Caco-2 (cell line): ENCODE data around the gene IER3. TPM values are rescaled to one million over a fixed set of nuclear protein-coding genes. Genes with fewer than 3 reads are reported as not detected.
"Not testable (repeated sequence)": the region's sequence is repeated elsewhere in the genome, so short reads cannot be mapped to it uniquely, and the experiment has no call there.

ENCODE experiments used
- BruUV-seq: library from RNA; stranded (reverse); fragments of 400-500 nt; replicated peaks from 2 replicates; lab custom pipeline; 2021; lab: Mats Ljungman, UMichigan
- CTCF ChIA-PET: fragments of 300-600 bp; sonication (Branson Sonifier 250); formaldehyde crosslinking; loops from one replicate; lab custom pipeline; 2022; ENCODE audit warnings: antibody characterized with exemption; lab: Charles Lee
- POLR2A ChIA-PET: fragments of 300-600 bp; sonication (Branson Sonifier 250); formaldehyde crosslinking; loops from one replicate; lab custom pipeline; 2022; ENCODE audit warnings: antibody characterized with exemption; lab: Charles Lee
- DNase-seq, 2 experiments: peaks; one replicate each; pipeline versions ENCODE4 v3.0.0 to v3.0.0-alpha.2; 2020 to 2022
- H3K27me3 ChIP-seq: replicated peaks from 2 replicates; pipeline ENCODE4 v1.6.0; 2011; ENCODE audit warnings: low read length; ENCODE audit not compliant: control insufficient read depth, insufficient read depth
- H3K36me3 ChIP-seq: 2 replicates; pipeline ENCODE4 v1.5.1; 2011; ENCODE audit warnings: low read length; ENCODE audit not compliant: control insufficient read depth, insufficient read depth
- H3K4me1 ChIP-seq: fragments of 250-450 bp; sonication (Bioruptor Pico); 2 replicates; pipeline ENCODE4 v1.5.1; 2020; ENCODE audit warnings: mild to moderate bottlenecking
- H3K4me3 ChIP-seq: 2 replicates; pipeline ENCODE4 v1.5.1; 2011; ENCODE audit warnings: low read depth, mild to moderate bottlenecking, control low read depth, low read length
- H3K9me3 ChIP-seq: fragments of 250-450 bp; sonication (Bioruptor Pico); 2 replicates; pipeline ENCODE4 v1.5.1; 2020; ENCODE audit warnings: mild to moderate bottlenecking, moderate library complexity
- H3K27ac Mint-ChIP-seq: one replicate; pipeline ENCODE4 v1.8.0; 2022; ENCODE audit warnings: mixed read lengths; ENCODE audit not compliant: unreplicated experiment
- H3K27me3 Mint-ChIP-seq: one replicate; pipeline ENCODE4 v1.8.0; 2022; ENCODE audit warnings: mixed read lengths; ENCODE audit not compliant: insufficient read depth, unreplicated experiment
- H3K36me3 Mint-ChIP-seq: one replicate; pipeline ENCODE4 v1.8.0; 2022; ENCODE audit warnings: mild to moderate bottlenecking, mixed read lengths; ENCODE audit not compliant: insufficient read depth, unreplicated experiment
- H3K4me1 Mint-ChIP-seq: one replicate; pipeline ENCODE4 v1.8.0; 2022; ENCODE audit warnings: low read depth, mixed read lengths; ENCODE audit not compliant: unreplicated experiment
- H3K4me3 Mint-ChIP-seq: one replicate; pipeline ENCODE4 v1.8.0; 2022; ENCODE audit warnings: mild to moderate bottlenecking, moderate library complexity, mixed read lengths; ENCODE audit not compliant: unreplicated experiment
- H3K9me3 Mint-ChIP-seq: one replicate; pipeline ENCODE4 v1.8.0; 2022; ENCODE audit warnings: mixed read lengths; ENCODE audit not compliant: unreplicated experiment
- CTCF ChIP-seq, 2 experiments: fragments of 200-600 bp in 1 of 2; IDR thresholded peaks; 1 replicate in 1 of 2; 2 replicates in 1 of 2; pipeline versions ENCODE4 v1.5.1 to v1.8.0; 2011 to 2022; ENCODE audit warnings: antibody characterized with exemption in 1 of 2, control low read depth in 1 of 2, inconsistent platforms in 1 of 2, low read depth in 1 of 2, low read length in 1 of 2, mild to moderate bottlenecking in 1 of 2, moderate library complexity in 1 of 2; ENCODE audit not compliant: insufficient read depth in 1 of 2, severe bottlenecking in 1 of 2, unreplicated experiment in 1 of 2
- intact Hi-C: fragments of 100-400 bp; cut with micrococcal nuclease; formaldehyde crosslinking; loops from one replicate; pipeline ENCODE4 v1.10.0; 2022; ENCODE audit not compliant: unreplicated experiment
- total RNA-seq: library from RNA; stranded (reverse); gene quantifications from 2 replicates; pipeline ENCODE4 v1.2.3, GENCODE V29; 2022

IER3 gene
- total RNA-seq, 1 experiment from 2014 or later: 13.0 TPM

GRCh38 chr6:30719356-30719755, 25.0 kb downstream of the IER3 start:
- Histone ChIP-seq H3K9me3 (no peaks in the 10 kb centered on the region), H3K4me1 (peaks cover 13% of the 10 kb centered on the region; the same call in 1 of the 2 replicates), H3K27me3 (no peaks in the 10 kb centered on the region), H3K4me3 (peak overlapping the region; percentile 89), H3K36me3 (peaks cover 4% of the 10 kb centered on the region; the same call in 1 of the 2 replicates)
- POLR2A ChIA-PET: interaction anchor here (0.6 to 1.0 kb wide), 3 partner anchors 45 to 1145 kb away, joined by 3 to 5 read pairs (median 3); partner anchors contain the start of gene GTF2H4
- Mint-ChIP-seq H3K4me3 (peak overlapping the region; percentile 81), H3K36me3 (peaks cover 68% of the 10 kb centered on the region), H3K27me3 (no peaks in the 10 kb centered on the region), H3K9me3 (no peaks in the 10 kb centered on the region), H3K27ac (peak overlapping the region; percentile 85), H3K4me1 (peaks cover 25% of the 10 kb centered on the region)
- TF ChIP-seq CTCF (IDR thresholded peaks at IDR 0.05; ENCODE audit: insufficient read depth in 1 of 2, low read depth in 1 of 2, low read length in 1 of 2, severe bottlenecking in 1 of 2, unreplicated experiment in 1 of 2): no peak
- DNase-seq: no peak
- intact Hi-C loops: loop anchor here (5.0 kb wide), 1 partner anchor 507 kb away; the partner anchor contains the start of gene TRIM26
- CTCF ChIA-PET: interaction anchor here (0.7 kb wide), 1 partner anchor 907 kb away, joined by 3 read pairs; no protein-coding TSS in a partner anchor
- BruUV-seq: no TSS peak

- intact Hi-C loops: loop anchor here (1.0 to 5.0 kb wide), 6 partner anchors 23 to 506 kb away; partner anchors contain the start of genes DHX16, FLOT1, NRM and TRIM26
- H3K9me3 ChIP-seq, DNase-seq, H3K27me3 ChIP-seq, H3K9me3 Mint-ChIP-seq, H3K36me3 ChIP-seq, H3K27me3 Mint-ChIP-seq: not testable (repeated sequence)
- H3K4me1 Mint-ChIP-seq: peaks cover 22% of the 10 kb centered on the region
- BruUV-seq: TSS peak; percentile 55
- peak overlapping the region; percentile 54 for H3K4me3 ChIP-seq
- H3K4me3 Mint-ChIP-seq: peak overlapping the region; percentile 95
- ChIA-PET POLR2A (interaction anchor here (0.9 to 1.3 kb wide), 10 partner anchors 22 to 224 kb away, joined by 3 to 9 read pairs (median 4); partner anchors contain the start of genes ABCF1, C6orf136, DHX16 and MRPS18B), CTCF (interaction anchor here (0.6 to 1.7 kb wide), 8 partner anchors 14 to 369 kb away, joined by 3 to 17 read pairs (median 6); partner anchors contain the start of genes DHX16 and NRM)
- peaks cover 61% of the 10 kb centered on the region for H3K36me3 Mint-ChIP-seq
- peak overlapping the region; percentile 100 for H3K27ac Mint-ChIP-seq
- peaks cover 13% of the 10 kb centered on the region; the same call in 1 of the 2 replicates for H3K4me1 ChIP-seq
These were observed 26.3 kb downstream of the IER3 start for GRCh38 chr6:30717845-30718720.

DNA sequence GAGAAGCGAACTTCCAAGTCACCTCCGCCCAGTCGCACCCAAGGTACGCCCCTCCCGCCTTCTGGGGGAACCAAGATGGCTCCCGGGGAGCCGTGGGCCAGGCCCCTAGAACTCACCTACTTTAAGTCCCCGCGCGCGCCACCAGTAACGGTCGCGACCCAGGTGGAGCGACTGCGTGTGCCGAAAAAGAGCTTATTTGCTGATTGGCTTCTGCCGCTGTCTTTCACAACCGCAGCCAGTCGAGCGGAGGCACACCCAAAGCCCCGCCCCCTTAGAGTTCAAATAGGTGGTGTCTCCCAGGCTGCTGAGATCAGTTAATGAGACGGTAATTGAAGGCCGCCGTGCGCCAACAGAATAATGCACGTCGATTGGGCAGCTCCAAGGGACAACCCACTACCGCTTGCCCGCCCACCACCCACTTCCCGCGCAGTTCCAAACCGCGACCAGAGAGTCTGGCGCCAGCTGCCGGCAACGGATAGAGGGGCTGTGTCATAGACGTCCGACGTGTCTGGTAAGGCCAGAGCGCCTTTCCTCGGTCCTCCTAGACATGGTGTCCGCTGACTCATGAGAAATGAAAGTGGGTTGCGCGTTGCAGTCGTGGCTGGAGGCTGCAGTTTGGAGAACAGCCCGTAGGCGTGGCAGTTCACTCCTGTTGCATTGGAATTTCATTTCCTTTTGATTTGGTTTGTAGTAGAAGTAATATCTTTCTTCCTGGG, 27.1 kb downstream of the IER3 start, which contains the start of gene MDC1:
Gene MDC1, minus strand, starts transcription at position 153 of the 716 bp plus-strand sequence. CDS start 2,106 bp downstream, outside the sequence.
- Mint-ChIP-seq H3K4me3 (peak within 1 kb of the TSS; percentile 95), H3K4me1 (peaks cover 14% of the 10 kb centered on the region), H3K9me3 (no peaks in the 10 kb centered on the region), H3K27ac (peak within 1 kb of the TSS; percentile 100), H3K36me3 (peaks cover 58% of the 10 kb centered on the region), H3K27me3 (no peaks in the 10 kb centered on the region)
- intact Hi-C loops: loop anchor here (1.0 to 5.0 kb wide), 6 partner anchors 22 to 505 kb away; partner anchors contain the start of genes DHX16, FLOT1, NRM and TRIM26
- H3K36me3 ChIP-seq: peaks cover 5% of the 10 kb centered on the region; the same call in 1 of the 2 replicates
- no peaks in the 10 kb centered on the region for H3K27me3 ChIP-seq
- peaks cover 11% of the 10 kb centered on the region; the same call in 1 of the 2 replicates for H3K4me1 ChIP-seq
- CTCF ChIA-PET: interaction anchor here (0.6 to 1.7 kb wide), 11 partner anchors 11 to 370 kb away, joined by 3 to 17 read pairs (median 3); partner anchors contain the start of genes DHX16 and NRM
- H3K4me3 ChIP-seq: peak within 1 kb of the TSS; percentile 56
- DNase-seq: peak; percentile 99 to 100
- H3K9me3 ChIP-seq: no peaks in the 10 kb centered on the region
- TF ChIP-seq CTCF (IDR thresholded peaks at IDR 0.05; ENCODE audit: insufficient read depth in 1 of 2, low read depth in 1 of 2, low read length in 1 of 2, severe bottlenecking in 1 of 2, unreplicated experiment in 1 of 2): peak; percentile 17 to 31
- POLR2A ChIA-PET: interaction anchor here (0.6 to 1.3 kb wide), 18 partner anchors 21 to 1091 kb away, joined by 3 to 22 read pairs (median 4); partner anchors contain the start of genes ABCF1, C6orf136, DHX16 and MRPS18B
- no TSS peak for BruUV-seq
